Urothelium cell line (cell line): ENCODE results near the gene OSBPL3.
"Not testable (repeated sequence)": the region's sequence is repeated elsewhere in the genome, so short reads cannot be mapped to it uniquely, and the experiment has no call there.

Experiments
- DNase-seq: peaks from one replicate; pipeline ENCODE4 v3.0.0; 2011; ENCODE audit warnings: low spot score, mixed read lengths
- FAIRE-seq: peaks from 2 replicates; lab custom pipeline; 2011; peaks lifted over from hg19 to GRCh38; lab: Jason Lieb, UNC

Gene OSBPL3

GRCh38 chr7:24924375-24924774 lies 55.6 kb downstream of the OSBPL3 start:
- no peak for DNase-seq
- no peak for FAIRE-seq

- no peak for FAIRE-seq
Measured at GRCh38 chr7:24923172-24923865, 56.7 kb downstream of the OSBPL3 start.

GRCh38 chr7:24922099-24922773 lies 57.7 kb downstream of the OSBPL3 start:
- DNase-seq: no peak
- FAIRE-seq: no peak

More at GRCh38 chr7:24923172-24923865, 56.7 kb downstream of the OSBPL3 start:
- no peak for DNase-seq

GRCh38 chr7:24921362-24921679 lies 58.7 kb downstream of the OSBPL3 start:
- DNase-seq (no peak), FAIRE-seq (no peak)

- DNase-seq (no peak), FAIRE-seq (no peak)
Measured at GRCh38 chr7:24920451-24921361, 59.3 kb downstream of the OSBPL3 start.

- no peak for DNase-seq
- FAIRE-seq: peak; percentile 42
Measured at GRCh38 chr7:24917510-24918239, 62.3 kb downstream of the OSBPL3 start.

- no peak for FAIRE-seq
Measured at GRCh38 chr7:24916463-24917040, 63.4 kb downstream of the OSBPL3 start.

GRCh38 chr7:24914465-24914859 lies 65.5 kb downstream of the OSBPL3 start:
- FAIRE-seq (no peak), DNase-seq (no peak)

More at GRCh38 chr7:24916463-24917040, 63.4 kb downstream of the OSBPL3 start:
- no peak for DNase-seq

GRCh38 chr7:24913801-24914464 lies 66.0 kb downstream of the OSBPL3 start:
- DNase-seq (no peak), FAIRE-seq (no peak)

GRCh38 chr7:24912874-24913514 lies 67.0 kb downstream of the OSBPL3 start:
- FAIRE-seq: no peak
- DNase-seq: no peak

- FAIRE-seq (no peak), DNase-seq (no peak)
Measured at GRCh38 chr7:24912424-24912823, 67.6 kb downstream of the OSBPL3 start.

GRCh38 chr7:24911213-24911603 lies 68.8 kb downstream of the OSBPL3 start:
- DNase-seq (no peak), FAIRE-seq (no peak)

GRCh38 chr7:24910551-24911212 lies 69.3 kb downstream of the OSBPL3 start:
- no peak for DNase-seq
- FAIRE-seq: no peak

- DNase-seq (no peak), FAIRE-seq (no peak)
Measured at GRCh38 chr7:24908727-24909126, 71.3 kb downstream of the OSBPL3 start.

- no peak for FAIRE-seq
- DNase-seq: no peak
Measured at GRCh38 chr7:24908166-24908565, 71.8 kb downstream of the OSBPL3 start.

- FAIRE-seq: no peak
Measured at GRCh38 chr7:24907311-24907886, 72.6 kb downstream of the OSBPL3 start.

GRCh38 chr7:24905996-24906770 lies 73.8 kb downstream of the OSBPL3 start:
- DNase-seq (no peak), FAIRE-seq (no peak)

More at GRCh38 chr7:24907311-24907886, 72.6 kb downstream of the OSBPL3 start:
- DNase-seq: peak; percentile 78

GRCh38 chr7:24903992-24904391 lies 76.0 kb downstream of the OSBPL3 start:
- not testable (repeated sequence) for FAIRE-seq, DNase-seq
